ENCODE data around the gene VGLL4. TPM values are rescaled to one million over a fixed set of nuclear protein-coding genes. Genes with fewer than 3 reads are reported as not detected.

VGLL4 gene
- total and polyA plus RNA-seq, 2 of the 4 experiments (the other 2 are of a cell fraction) = 26.2 to 35.4 TPM

DNA sequence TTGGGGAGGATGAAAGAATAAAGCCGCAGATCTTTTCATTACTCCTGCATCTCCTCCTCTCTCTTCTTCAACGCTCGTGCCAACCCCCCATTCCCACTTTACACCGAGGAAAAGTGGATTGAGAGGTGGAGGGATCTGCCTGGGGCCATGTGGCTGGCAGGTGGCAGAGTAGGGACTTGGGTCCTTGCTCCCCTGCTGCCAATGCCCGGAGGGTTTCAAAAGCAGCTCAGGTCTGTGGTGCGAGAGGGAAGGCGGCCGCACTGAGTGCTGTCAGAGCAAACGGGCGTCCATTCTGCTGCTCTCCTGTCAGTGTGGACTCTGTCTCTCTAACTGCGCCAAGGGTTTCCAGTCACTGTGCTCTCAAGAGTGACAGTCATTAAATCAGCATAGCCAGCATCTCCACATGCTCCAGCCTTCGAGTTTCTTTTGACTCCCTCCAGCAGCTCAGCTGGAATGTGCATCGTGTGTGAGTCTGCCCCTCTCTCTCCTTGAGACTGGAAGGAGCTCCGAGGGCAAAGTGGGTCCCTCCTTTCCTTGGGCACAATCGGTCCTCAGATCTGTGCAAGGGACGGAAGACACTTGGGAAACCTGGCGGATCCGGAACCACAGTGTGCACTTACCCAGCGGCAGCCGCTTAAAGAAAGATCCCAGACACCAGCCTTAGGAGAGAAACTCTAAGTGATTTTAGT, 68.6 kb downstream of the VGLL4 start:
- CTCF ChIA-PET = no interaction called here

More for the DNA sequence above, 68.6 kb downstream of the VGLL4 start:
- BruUV-seq (replicated peaks) = no TSS peak
- H4K8ac ChIP-seq (ENCODE audit: low read depth in 2 of 2, low read length in 2 of 2) = no peak overlapping the region
- peaks cover 37% of the 10 kb centered on the region for H3K9me1 ChIP-seq (ENCODE audit: insufficient read depth, low read length)
- TF ChIP-seq POLR2A (IDR thresholded peaks at IDR 0.05; ENCODE audit: low read depth, low read length) (no peak), BHLHE40 (IDR thresholded peaks at IDR 0.05; ENCODE audit: low read depth, low read length) (no peak), FOS (IDR thresholded peaks at IDR 0.05; ENCODE audit: low read depth, low read length) (no peak), RAD21 (IDR thresholded peaks at IDR 0.05; ENCODE audit: low read length) (no peak), SMC3 (IDR thresholded peaks at IDR 0.05; ENCODE audit: low read depth, low read length) (no peak), CEBPB (IDR thresholded peaks at IDR 0.05; ENCODE audit: low read depth, low read length) (no peak), MXI1 (IDR thresholded peaks at IDR 0.05; ENCODE audit: borderline replicate concordance, low read depth, low read length) (no peak), NFE2L2 (IDR thresholded peaks at IDR 0.05; ENCODE audit: low read depth, low read length) (no peak), MAZ (IDR thresholded peaks at IDR 0.05; ENCODE audit: borderline replicate concordance, low read depth, low read length) (no peak), CHD1 (IDR thresholded peaks at IDR 0.05; ENCODE audit: low read depth, low read length) (no peak), ELK1 (IDR thresholded peaks at IDR 0.05; ENCODE audit: borderline replicate concordance, low read depth, low read length) (no peak)
- TF ChIP-seq, protein P1, sequence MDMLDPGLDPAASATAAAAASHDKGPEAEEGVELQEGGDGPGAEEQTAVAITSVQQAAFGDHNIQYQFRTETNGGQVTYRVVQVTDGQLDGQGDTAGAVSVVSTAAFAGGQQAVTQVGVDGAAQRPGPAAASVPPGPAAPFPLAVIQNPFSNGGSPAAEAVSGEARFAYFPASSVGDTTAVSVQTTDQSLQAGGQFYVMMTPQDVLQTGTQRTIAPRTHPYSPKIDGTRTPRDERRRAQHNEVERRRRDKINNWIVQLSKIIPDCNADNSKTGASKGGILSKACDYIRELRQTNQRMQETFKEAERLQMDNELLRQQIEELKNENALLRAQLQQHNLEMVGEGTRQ (IDR thresholded peaks at IDR 0.05; ENCODE audit: low read depth, low read length) = no peak
- no peak overlapping the region for H2AK5ac ChIP-seq (ENCODE audit: low read depth, low read length)
- POLR2A ChIA-PET (ENCODE audit: unreplicated experiment) = no interaction called here
- 87% methylated on average over 15 of the region's 20 CpGs; no CpG with 5 or more reads in 1 of the 2 experiments for WGBS, 2 experiments (ENCODE audit: extremely low coverage in 2 of 2, insufficient read length in 1 of 2)
- H3K9ac ChIP-seq (ENCODE audit: low read depth, low read length) = no peak overlapping the region
- no peak overlapping the region; the same call in 1 of the 2 replicates for H3K23ac ChIP-seq (ENCODE audit: low read depth, low read length)
- intact Hi-C loops (cut with micrococcal nuclease) (no loop called here), dilution Hi-C loops (cut with HindIII; ENCODE audit: low sequenced_read_pairs, unreplicated experiment) (no loop called here), in situ Hi-C loops (cut with MboI; ENCODE audit: low sequenced_read_pairs) (no loop called here)
- no peak overlapping the region for H3K4ac ChIP-seq (ENCODE audit: low read depth, low read length)
- peaks cover 27% of the 10 kb centered on the region for H3K36me3 ChIP-seq (ENCODE audit: control insufficient read depth, insufficient read depth, low read length)
- no peak overlapping the region; the same call in 1 of the 2 replicates for H4K91ac ChIP-seq (ENCODE audit: insufficient read depth, low read depth, low read length)
- H3K79me1 ChIP-seq (ENCODE audit: low read depth in 1 of 2, low read length in 2 of 2) = peaks cover 29 to 91% of the 10 kb centered on the region in 2 experiments
- H2BK120ac ChIP-seq (ENCODE audit: low read depth, low read length) = no peak overlapping the region
- no peak overlapping the region for H2AFZ ChIP-seq (replicated peaks; ENCODE audit: low read length, poor library complexity)
- ATAC-seq (ENCODE audit: low read depth) (no peak), DNase-seq (no peak)
- H2BK20ac ChIP-seq (ENCODE audit: low read depth, low read length) = no peak overlapping the region
- H2BK15ac ChIP-seq (ENCODE audit: low read depth, low read length) = no peak overlapping the region
- H3K27ac ChIP-seq (ENCODE audit: insufficient read depth, low read length) = no peak overlapping the region
- H4K5ac ChIP-seq (ENCODE audit: low read depth, low read length) = no peak overlapping the region
- H3K4me3 ChIP-seq (ENCODE audit: insufficient read depth, low read depth, low read length) = no peak overlapping the region
- H3K18ac ChIP-seq (ENCODE audit: low read depth, low read length) = no peak overlapping the region
- H2AK9ac ChIP-seq (replicated peaks; ENCODE audit: low read depth, low read length, poor library complexity) = no peak overlapping the region
- H3K9me3 ChIP-seq (ENCODE audit: control insufficient read depth, insufficient read depth, low read length) = no peaks in the 10 kb centered on the region
- no peak overlapping the region for H3K14ac ChIP-seq (replicated peaks; ENCODE audit: low read depth, low read length)
- peaks cover 9% of the 10 kb centered on the region for H3K4me1 ChIP-seq (ENCODE audit: control insufficient read depth, insufficient read depth, low read length)
- peaks cover 54% of the 10 kb centered on the region for H4K20me1 ChIP-seq (ENCODE audit: insufficient read depth, low read length)
- H3K27me3 ChIP-seq (ENCODE audit: control insufficient read depth, insufficient read depth, low read length) = no peaks in the 10 kb centered on the region
- no peak overlapping the region for H3K56ac ChIP-seq (ENCODE audit: extremely low read depth, insufficient read depth, low read length)
- no peak overlapping the region for H2BK5ac ChIP-seq (ENCODE audit: low read depth, low read length, poor library complexity, severe bottlenecking)
- H3K4me2 ChIP-seq (ENCODE audit: low read depth, low read length) = no peak overlapping the region

Measured in IMR-90 (cell line).